Keratinocyte (primary cell): ENCODE data around the gene NAP1L4. TPM values are rescaled to one million over a fixed set of nuclear protein-coding genes. Genes with fewer than 3 reads are reported as not detected.

Experiments
- DNase-seq: peaks from one replicate; pipeline ENCODE4 v3.0.0-alpha.2; 2011; ENCODE audit warnings: low read depth, missing footprints, low spot score
- FAIRE-seq: peaks from 2 replicates; lab custom pipeline; 2011; peaks lifted over from hg19 to GRCh38; lab: Jason Lieb, UNC
- H2AFZ ChIP-seq: 2 replicates; pipeline ENCODE4 v1.6.0; 2012; ENCODE audit warnings: low read length, control low read depth, inconsistent platforms; ENCODE audit not compliant: control insufficient read depth
- H3K27ac ChIP-seq: 2 replicates; pipeline ENCODE4 v1.5.1; 2011; ENCODE audit warnings: low read length; ENCODE audit not compliant: control insufficient read depth, insufficient read depth
- H3K27me3 ChIP-seq: 3 replicates; pipeline ENCODE4 v1.6.0; 2011; ENCODE audit warnings: low read length; ENCODE audit not compliant: control insufficient read depth, insufficient read depth; ENCODE audit errors: extremely low read depth
- H3K36me3 ChIP-seq, 2 experiments: 2 replicates in 1 of 2; 3 replicates in 1 of 2; pipeline ENCODE4 v1.5.1; 2011; ENCODE audit warnings: low read length in 2 of 2, mild to moderate bottlenecking in 1 of 2; ENCODE audit not compliant: control insufficient read depth in 2 of 2, insufficient read depth in 2 of 2; ENCODE audit errors: extremely low read depth in 1 of 2
- H3K4me1 ChIP-seq: 3 replicates; pipeline ENCODE4 v1.5.1; 2011; ENCODE audit warnings: low read length; ENCODE audit not compliant: control insufficient read depth, insufficient read depth; ENCODE audit errors: extremely low read depth
- H3K4me2 ChIP-seq: 3 replicates; pipeline ENCODE4 v1.6.0; 2011; ENCODE audit warnings: low read depth, low read length; ENCODE audit not compliant: control insufficient read depth, insufficient read depth; ENCODE audit errors: extremely low read depth
- H3K4me3 ChIP-seq, 3 experiments: fragments of 200-600 bp in 1 of 3; sonication (generic) in 1 of 3; 2 replicates in 2 of 3; 3 replicates in 1 of 3; pipeline ENCODE4 v1.5.1; 2011 to 2016; ENCODE audit warnings: low read length in 3 of 3, mild to moderate bottlenecking in 3 of 3, control low read depth in 2 of 3, inconsistent platforms in 1 of 3, low read depth in 1 of 3, mixed read lengths in 1 of 3, mixed run types in 1 of 3, moderate library complexity in 1 of 3; ENCODE audit not compliant: control insufficient read depth in 2 of 3, insufficient read depth in 2 of 3; ENCODE audit errors: extremely low read depth in 1 of 3
- H3K79me2 ChIP-seq: 2 replicates; pipeline ENCODE4 v1.6.0; 2012; ENCODE audit warnings: low read length; ENCODE audit not compliant: control insufficient read depth, insufficient read depth
- H3K9ac ChIP-seq: 3 replicates; pipeline ENCODE4 v1.6.0; 2011; ENCODE audit warnings: low read length; ENCODE audit not compliant: control insufficient read depth, insufficient read depth; ENCODE audit errors: extremely low read depth
- H3K9me1 ChIP-seq: 3 replicates; pipeline ENCODE4 v1.6.0; 2011; ENCODE audit warnings: low read length; ENCODE audit not compliant: control insufficient read depth, insufficient read depth; ENCODE audit errors: extremely low read depth
- H3K9me3 ChIP-seq: 2 replicates; pipeline ENCODE4 v1.5.1; 2012; ENCODE audit warnings: low read depth, low read length; ENCODE audit not compliant: control insufficient read depth
- H4K20me1 ChIP-seq: 3 replicates; pipeline ENCODE4 v1.6.0; 2011; ENCODE audit warnings: low read length; ENCODE audit not compliant: control insufficient read depth, insufficient read depth; ENCODE audit errors: extremely low read depth
- CTCF ChIP-seq, 3 experiments: IDR thresholded peaks in 1 of 3; conservative IDR thresholded peaks in 1 of 3; optimal IDR thresholded peaks in 1 of 3; 2 replicates in 2 of 3; 3 replicates in 1 of 3; pipeline versions ENCODE3 to v1.5.1; 2011; ENCODE audit warnings: low read length in 3 of 3, mild to moderate bottlenecking in 3 of 3, moderate library complexity in 2 of 3, control low read depth in 1 of 3, inconsistent platforms in 1 of 3; ENCODE audit not compliant: insufficient read depth in 2 of 3; ENCODE audit errors: extremely low read depth in 1 of 3
- EZH2 ChIP-seq: IDR thresholded peaks from one replicate; pipeline ENCODE4 v1.6.1; 2012; ENCODE audit warnings: inconsistent platforms, mild to moderate bottlenecking, low read length, moderate library complexity
- dilution Hi-C: fragments of 300-500 bp; cut with MboI; formaldehyde crosslinking; loops from one replicate; pipeline ENCODE4 v1.7.0; 2020; ENCODE audit warnings: low sequenced_read_pairs; ENCODE audit not compliant: extremely low pct_ligation_motif_present
- polyA plus RNA-seq, 5 experiments: library from polyadenylated mRNA; depleted of rRNA in 3 of 5; stranded (reverse) in 3 of 5; stranded (forward) in 1 of 5; unstranded in 1 of 5; fragments of >200 nt; gene quantifications; 1 replicate in 1 of 5; 2 replicates in 3 of 5; 3 replicates in 1 of 5; pipeline versions ENCODE4 v1.2.1 to v1.2.3, GENCODE V29; 2011 to 2012; ENCODE audit warnings: missing spikeins in 2 of 5, low read depth in 1 of 5, low replicate concordance in 1 of 5
- small RNA-seq, 3 experiments: library from RNA; depleted of rRNA; stranded (forward); fragments of <200 nt; gene quantifications; one replicate each; pipeline ENCODE3, GENCODE V24; 2012; ENCODE audit warnings: low read depth in 3 of 3, low replicate concordance in 1 of 3; ENCODE audit not compliant: insufficient read length in 3 of 3

The NAP1L4 gene
- polyA plus RNA-seq, 1 donor (not counting 4 experiments of a cell fraction or from before 2014, with no cell fraction given) = 136 TPM

- Histone ChIP-seq H3K9me1 (no peaks in the 10 kb centered on the region), H3K27me3 (no peaks in the 10 kb centered on the region), H2AFZ (no peak overlapping the region), H3K4me2 (no peak overlapping the region), H4K20me1 (no peaks in the 10 kb centered on the region), H3K9me3 (no peaks in the 10 kb centered on the region), H3K36me3 (no peaks in the 10 kb centered on the region), H3K9ac (no peak overlapping the region), H3K27ac (no peak overlapping the region), H3K4me1 (peaks cover 38% of the 10 kb centered on the region), H3K4me3 (no peak overlapping the region), H3K79me2 (no peaks in the 10 kb centered on the region)
- dilution Hi-C loops = no loop called here
- FAIRE-seq (no peak), DNase-seq (no peak)
- TF ChIP-seq CTCF (optimal IDR thresholded peaks at IDR 0.05 in 1 of 3, IDR thresholded peaks at IDR 0.05 in 1 of 3, conservative IDR thresholded peaks at IDR 0.05 in 1 of 3; ENCODE audit: extremely low read depth in 1 of 3, insufficient read depth in 2 of 3, low read length in 3 of 3) = no peak
- no peak for TF ChIP-seq EZH2
These were observed 96.1 kb downstream of the NAP1L4 start for GRCh38 chr11:2896047-2896446.

Small RNA genes lying within 50 kb of the gene (small RNA-seq; reads per million reads assigned to genes)
- 0 to 3.8 (median 1.3) reads per million in 3 experiments for gene SNORA54

Other genes with a start within 250 kb of the NAP1L4 start
- gene CDKN1C, start 106.6 kb downstream of the NAP1L4 start, polyA plus RNA-seq = 0.06 to 0.49 TPM (median 0.37 TPM) in 3 replicates
- 24.3 to 36.0 TPM (median 27.3 TPM) in 3 replicates for gene PHLDA2, start 62.9 kb downstream of the NAP1L4 start, polyA plus RNA-seq
- gene CARS1, start 65.1 kb upstream of the NAP1L4 start, polyA plus RNA-seq = 53.0 to 62.5 TPM (median 60.7 TPM) in 3 replicates
- gene OSBPL5, start 173.0 kb upstream of the NAP1L4 start, polyA plus RNA-seq = 3.0 to 4.7 TPM (median 4.4 TPM) in 3 replicates
- gene MRGPRG, start 226.5 kb upstream of the NAP1L4 start, polyA plus RNA-seq = not detected in 3 replicates
- not detected in 3 replicates for gene MRGPRE, start 240.1 kb upstream of the NAP1L4 start, polyA plus RNA-seq